ENCODE results near the gene RIMOC1.

- TF ChIP-seq CTCF (conservative IDR thresholded peaks at IDR 0.05 in 1 of 2, IDR thresholded peaks at IDR 0.05 in 1 of 2; ENCODE audit: low read depth in 1 of 2, low read length in 2 of 2) (no peak), EZH2 (IDR thresholded peaks at IDR 0.05; ENCODE audit: low read length, missing control alignments) (no peak)
These were observed 21.4 kb upstream of the RIMOC1 start for GRCh38 chr5:41882765-41883164.
